H1 (cell line): ENCODE data around the gene SLC41A1.

Experiments used
- POLR2A ChIP-seq, 2 experiments: IDR thresholded peaks; 1 replicate in 1 of 2; 2 replicates in 1 of 2; pipeline ENCODE4 v1.6.1; 2011; ENCODE audit warnings: low read depth in 2 of 2, low read length in 2 of 2, mild to moderate bottlenecking in 2 of 2; ENCODE audit errors: control extremely low read depth in 1 of 2
- SIN3A ChIP-seq, 2 experiments: IDR thresholded peaks in 1 of 2; conservative IDR thresholded peaks in 1 of 2; 2 replicates each; pipeline ENCODE4 v1.6.1; 2011 to 2012; ENCODE audit warnings: low read length in 2 of 2, improper control_type of control experiment in 1 of 2, low read depth in 1 of 2, mild to moderate bottlenecking in 1 of 2
- TF ChIP-seq, protein P1 (sequence below): IDR thresholded peaks from 2 replicates; pipeline ENCODE4 v1.6.1; 2012; ENCODE audit warnings: inconsistent platforms
- TF ChIP-seq, protein P2 (sequence below), 3 experiments: IDR thresholded peaks; 1 replicate in 2 of 3; 2 replicates in 1 of 3; pipeline versions ENCODE4 v1.5.1 to v1.6.1; 2011; ENCODE audit warnings: low read length in 3 of 3, mild to moderate bottlenecking in 3 of 3, inconsistent platforms in 2 of 3, low read depth in 1 of 3, moderate library complexity in 1 of 3; ENCODE audit not compliant: insufficient read depth in 1 of 3; ENCODE audit errors: control extremely low read depth in 1 of 3

GRCh38 chr1:205817988-205818387 is 5.0 kb upstream of the SLC41A1 start:
- TF ChIP-seq, protein P1, sequence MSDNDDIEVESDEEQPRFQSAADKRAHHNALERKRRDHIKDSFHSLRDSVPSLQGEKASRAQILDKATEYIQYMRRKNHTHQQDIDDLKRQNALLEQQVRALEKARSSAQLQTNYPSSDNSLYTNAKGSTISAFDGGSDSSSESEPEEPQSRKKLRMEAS = no peak
- TF ChIP-seq, protein P2, sequence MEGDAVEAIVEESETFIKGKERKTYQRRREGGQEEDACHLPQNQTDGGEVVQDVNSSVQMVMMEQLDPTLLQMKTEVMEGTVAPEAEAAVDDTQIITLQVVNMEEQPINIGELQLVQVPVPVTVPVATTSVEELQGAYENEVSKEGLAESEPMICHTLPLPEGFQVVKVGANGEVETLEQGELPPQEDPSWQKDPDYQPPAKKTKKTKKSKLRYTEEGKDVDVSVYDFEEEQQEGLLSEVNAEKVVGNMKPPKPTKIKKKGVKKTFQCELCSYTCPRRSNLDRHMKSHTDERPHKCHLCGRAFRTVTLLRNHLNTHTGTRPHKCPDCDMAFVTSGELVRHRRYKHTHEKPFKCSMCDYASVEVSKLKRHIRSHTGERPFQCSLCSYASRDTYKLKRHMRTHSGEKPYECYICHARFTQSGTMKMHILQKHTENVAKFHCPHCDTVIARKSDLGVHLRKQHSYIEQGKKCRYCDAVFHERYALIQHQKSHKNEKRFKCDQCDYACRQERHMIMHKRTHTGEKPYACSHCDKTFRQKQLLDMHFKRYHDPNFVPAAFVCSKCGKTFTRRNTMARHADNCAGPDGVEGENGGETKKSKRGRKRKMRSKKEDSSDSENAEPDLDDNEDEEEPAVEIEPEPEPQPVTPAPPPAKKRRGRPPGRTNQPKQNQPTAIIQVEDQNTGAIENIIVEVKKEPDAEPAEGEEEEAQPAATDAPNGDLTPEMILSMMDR (IDR thresholded peaks at IDR 0.05; ENCODE audit: control extremely low read depth in 1 of 3, insufficient read depth in 1 of 3, low read depth in 1 of 3, low read length in 3 of 3) = no peak
- TF ChIP-seq SIN3A (conservative IDR thresholded peaks at IDR 0.05 in 1 of 2, IDR thresholded peaks at IDR 0.05 in 1 of 2; ENCODE audit: low read depth in 1 of 2, low read length in 2 of 2) = no peak
- no peak for TF ChIP-seq POLR2A (IDR thresholded peaks at IDR 0.05; ENCODE audit: control extremely low read depth in 1 of 2, low read depth in 2 of 2, low read length in 2 of 2)
